Astrocyte of the spinal cord (primary cell): ENCODE results near the gene ME3.
"Not testable (repeated sequence)": the region's sequence is repeated elsewhere in the genome, so short reads cannot be mapped to it uniquely, and the experiment has no call there.

ENCODE experiments used
- DNase-seq: peaks from one replicate; pipeline ENCODE4 v3.0.0; 2011; ENCODE audit warnings: low read depth, low spot score
- H3K4me3 ChIP-seq: 2 replicates; pipeline ENCODE4 v1.5.1; 2011; ENCODE audit warnings: low read depth, mild to moderate bottlenecking, low read length, moderate library complexity
- CTCF ChIP-seq: IDR thresholded peaks from 2 replicates; pipeline ENCODE4 v1.5.1; 2012; ENCODE audit warnings: low read depth, mild to moderate bottlenecking, low read length, inconsistent platforms
- in situ Hi-C: cut with HindIII; loops from 2 replicates; pipeline ENCODE4 v1.10.0; 2017; ENCODE audit warnings: low sequenced_read_pairs

The ME3 gene

GRCh38 chr11:86537541-86538222 is 134.7 kb downstream of the ME3 start:
- peak; percentile 22 for DNase-seq
- no peak overlapping the region for H3K4me3 ChIP-seq
- TF ChIP-seq CTCF, result no peak
- in situ Hi-C loops, result no loop called here

GRCh38 chr11:86535773-86536172 is 136.6 kb downstream of the ME3 start:
- H3K4me3 ChIP-seq, result no peak overlapping the region
- no peak for TF ChIP-seq CTCF
- no peak for DNase-seq
- in situ Hi-C loops, result no loop called here

GRCh38 chr11:86524620-86525352 is 147.6 kb downstream of the ME3 start:
- DNase-seq, result peak; percentile 76
- in situ Hi-C loops, result no loop called here
- no peak for TF ChIP-seq CTCF
- H3K4me3 ChIP-seq, result no peak overlapping the region

- no peak for TF ChIP-seq CTCF
- in situ Hi-C loops, result no loop called here
- DNase-seq, result peak; percentile 96
- H3K4me3 ChIP-seq, result no peak overlapping the region
Measured at GRCh38 chr11:86523738-86524619, 148.4 kb downstream of the ME3 start.

GRCh38 chr11:86522512-86522911 is 149.9 kb downstream of the ME3 start:
- H3K4me3 ChIP-seq, DNase-seq, in situ Hi-C loops: not testable (repeated sequence)

- DNase-seq, result peak; percentile 86
- in situ Hi-C loops, result no loop called here
- no peak for TF ChIP-seq CTCF
- H3K4me3 ChIP-seq, result no peak overlapping the region
Measured at GRCh38 chr11:86519064-86519911, 153.1 kb downstream of the ME3 start.
